SK-N-SH treated with all-trans-retinoic acid at 6 μM for 48 hours (cell line): ENCODE measurements around the gene UBE2G1.
A peak's percentile ranks its signal among the peaks of the same experiment; 100 is the strongest.

Experiments
- ATAC-seq: fragments of 200-7000 bp; cut with Tn5 transposase; 3 replicates; pipeline ENCODE4 v1.9.1; 2020; ENCODE audit warnings: mild to moderate bottlenecking, moderate library complexity
- BACH2 ChIP-seq: fragments of 250-450 bp; sonication (Bioruptor Pico); IDR thresholded peaks from 2 replicates; pipeline ENCODE4 v1.9.0; 2021; ENCODE audit warnings: mild to moderate bottlenecking, borderline replicate concordance
- CREB5 ChIP-seq: fragments of 250-450 bp; sonication (Bioruptor Pico); IDR thresholded peaks from 2 replicates; pipeline ENCODE4 v1.5.1; 2020; ENCODE audit warnings: low read depth, mild to moderate bottlenecking, moderate library complexity
- CSRNP3 ChIP-seq: fragments of 250-450 bp; sonication (Bioruptor Pico); IDR thresholded peaks from 2 replicates; pipeline ENCODE4 v1.5.1; 2021; ENCODE audit warnings: mild to moderate bottlenecking, moderate library complexity
- ESRRG ChIP-seq: fragments of 250-450 bp; sonication (Bioruptor Pico); IDR thresholded peaks from 2 replicates; pipeline ENCODE4 v1.6.1; 2021; ENCODE audit warnings: mild to moderate bottlenecking
- GLIS3 ChIP-seq: fragments of 250-450 bp; sonication (Bioruptor Pico); IDR thresholded peaks from 2 replicates; pipeline ENCODE4 v1.5.0; 2020; ENCODE audit warnings: mild to moderate bottlenecking, moderate library complexity
- ISL1 ChIP-seq: fragments of 250-450 bp; sonication (Bioruptor Pico); IDR thresholded peaks from 2 replicates; pipeline ENCODE4 v2.1.2; 2022; ENCODE audit warnings: mild to moderate bottlenecking, moderate library complexity
- OSR1 ChIP-seq: fragments of 250-450 bp; sonication (Bioruptor Pico); IDR thresholded peaks from 2 replicates; pipeline ENCODE4 v1.8.0; 2022; ENCODE audit warnings: moderate library complexity, mild to moderate bottlenecking, inconsistent platforms
- PATZ1 ChIP-seq: fragments of 250-450 bp; sonication (Bioruptor Pico); IDR thresholded peaks from 2 replicates; pipeline ENCODE4 v1.8.0; 2020; ENCODE audit warnings: mild to moderate bottlenecking, moderate library complexity, borderline replicate concordance
- POU6F1 ChIP-seq: fragments of 250-450 bp; sonication (Bioruptor Pico); IDR thresholded peaks from 2 replicates; pipeline ENCODE4 v1.8.0; 2021; ENCODE audit warnings: low read depth, mild to moderate bottlenecking, moderate library complexity, borderline replicate concordance
- SNAI2 ChIP-seq: fragments of 250-450 bp; sonication (Bioruptor Pico); IDR thresholded peaks from 2 replicates; pipeline ENCODE4 v1.5.0; 2020; ENCODE audit warnings: mild to moderate bottlenecking, moderate library complexity
- TOX ChIP-seq: fragments of 250-450 bp; sonication (Bioruptor Pico); IDR thresholded peaks from 2 replicates; pipeline ENCODE4 v1.8.0; 2021; ENCODE audit warnings: mild to moderate bottlenecking, moderate library complexity, borderline replicate concordance
- TSHZ2 ChIP-seq: fragments of 250-450 bp; sonication (Bioruptor Pico); IDR thresholded peaks from 2 replicates; pipeline ENCODE4 v1.5.0; 2020; ENCODE audit warnings: mild to moderate bottlenecking, moderate library complexity
- ZC3H10 ChIP-seq: fragments of 250-450 bp; sonication (Bioruptor Pico); IDR thresholded peaks from 2 replicates; pipeline ENCODE4 v1.5.1; 2021; ENCODE audit warnings: mild to moderate bottlenecking, moderate library complexity
- ZFP3 ChIP-seq: fragments of 250-450 bp; sonication (Bioruptor Pico); IDR thresholded peaks from 2 replicates; pipeline ENCODE4 v1.5.0; 2020; ENCODE audit warnings: mild to moderate bottlenecking, moderate library complexity
- ZFP30 ChIP-seq: fragments of 450-650 bp; formaldehyde crosslinking; IDR thresholded peaks from 2 replicates; pipeline ENCODE4 v1.5.0; 2022; ENCODE audit warnings: mild to moderate bottlenecking, moderate library complexity
- ZNF565 ChIP-seq: fragments of 450-650 bp; formaldehyde crosslinking; conservative IDR thresholded peaks from 2 replicates; pipeline ENCODE4 v1.5.0; 2020; ENCODE audit warnings: low read depth, mild to moderate bottlenecking, moderate library complexity
- ZNF8 ChIP-seq: fragments of 450-650 bp; formaldehyde crosslinking; IDR thresholded peaks from 2 replicates; pipeline ENCODE4 v1.5.0; 2020; ENCODE audit warnings: mild to moderate bottlenecking, moderate library complexity

UBE2G1 gene

GRCh38 chr17:4389079-4389478 lies 22.6 kb upstream of the UBE2G1 start:
- ATAC-seq = no peak

GRCh38 chr17:4387137-4387536 lies 20.7 kb upstream of the UBE2G1 start:
- TF ChIP-seq OSR1 (CRISPR knock-in tag) (no peak), POU6F1 (CRISPR knock-in tag) (no peak), CREB5 (CRISPR knock-in tag) (no peak), ZNF8 (CRISPR knock-in tag) (no peak), ISL1 (CRISPR knock-in tag) (no peak), PATZ1 (CRISPR knock-in tag) (no peak), ZNF565 (CRISPR knock-in tag) (no peak), SNAI2 (no peak), ZFP30 (CRISPR knock-in tag) (no peak), GLIS3 (CRISPR knock-in tag) (no peak), BACH2 (CRISPR knock-in tag) (no peak), ESRRG (CRISPR knock-in tag) (no peak), CSRNP3 (no peak), TSHZ2 (CRISPR knock-in tag) (no peak)
- ATAC-seq = no peak

More at GRCh38 chr17:4389079-4389478, 22.6 kb upstream of the UBE2G1 start:
- TF ChIP-seq ZC3H10 (CRISPR knock-in tag) (no peak), CSRNP3 (no peak), PATZ1 (CRISPR knock-in tag) (no peak), ESRRG (CRISPR knock-in tag) (no peak), BACH2 (CRISPR knock-in tag) (no peak)

- no peak for TF ChIP-seq ZC3H10 (CRISPR knock-in tag)
- no peak for TF ChIP-seq TOX (CRISPR knock-in tag)
- no peak for TF ChIP-seq ZNF8 (CRISPR knock-in tag)
- TF ChIP-seq ESRRG (CRISPR knock-in tag) = no peak
- TF ChIP-seq CREB5 (CRISPR knock-in tag) = no peak
- no peak for TF ChIP-seq OSR1 (CRISPR knock-in tag)
- no peak for TF ChIP-seq BACH2 (CRISPR knock-in tag)
- TF ChIP-seq ZNF565 (CRISPR knock-in tag) = no peak
- TF ChIP-seq ZFP3 (CRISPR knock-in tag) = no peak
- TF ChIP-seq ISL1 (CRISPR knock-in tag) = no peak
- TF ChIP-seq, all 23 proteins: peak for 0
Observed at GRCh38 chr17:4386406-4386805, 19.9 kb upstream of the UBE2G1 start.

More at GRCh38 chr17:4386406-4386805, 19.9 kb upstream of the UBE2G1 start:
- peak; percentile 43 for ATAC-seq
